Astrocyte of the cerebellum (primary cell): Measurements from ENCODE around the gene UBXN1.

Source experiments
- DNase-seq: peaks from one replicate; pipeline ENCODE4 v3.0.0-alpha.2; 2011; ENCODE audit warnings: low read depth
- H3K4me3 ChIP-seq: 2 replicates; pipeline ENCODE4 v1.5.1; 2011; ENCODE audit warnings: mild to moderate bottlenecking, low read depth, low read length, moderate library complexity
- in situ Hi-C: cut with HindIII; loops from 2 replicates; pipeline ENCODE4 v1.10.0; 2017; ENCODE audit warnings: low sequenced_read_pairs
- TF ChIP-seq, protein P1 (sequence below): IDR thresholded peaks from 2 replicates; pipeline ENCODE4 v1.5.1; 2012; ENCODE audit warnings: low read length, low read depth, moderate library complexity, mild to moderate bottlenecking; ENCODE audit errors: missing control alignments

Gene UBXN1

DNA sequence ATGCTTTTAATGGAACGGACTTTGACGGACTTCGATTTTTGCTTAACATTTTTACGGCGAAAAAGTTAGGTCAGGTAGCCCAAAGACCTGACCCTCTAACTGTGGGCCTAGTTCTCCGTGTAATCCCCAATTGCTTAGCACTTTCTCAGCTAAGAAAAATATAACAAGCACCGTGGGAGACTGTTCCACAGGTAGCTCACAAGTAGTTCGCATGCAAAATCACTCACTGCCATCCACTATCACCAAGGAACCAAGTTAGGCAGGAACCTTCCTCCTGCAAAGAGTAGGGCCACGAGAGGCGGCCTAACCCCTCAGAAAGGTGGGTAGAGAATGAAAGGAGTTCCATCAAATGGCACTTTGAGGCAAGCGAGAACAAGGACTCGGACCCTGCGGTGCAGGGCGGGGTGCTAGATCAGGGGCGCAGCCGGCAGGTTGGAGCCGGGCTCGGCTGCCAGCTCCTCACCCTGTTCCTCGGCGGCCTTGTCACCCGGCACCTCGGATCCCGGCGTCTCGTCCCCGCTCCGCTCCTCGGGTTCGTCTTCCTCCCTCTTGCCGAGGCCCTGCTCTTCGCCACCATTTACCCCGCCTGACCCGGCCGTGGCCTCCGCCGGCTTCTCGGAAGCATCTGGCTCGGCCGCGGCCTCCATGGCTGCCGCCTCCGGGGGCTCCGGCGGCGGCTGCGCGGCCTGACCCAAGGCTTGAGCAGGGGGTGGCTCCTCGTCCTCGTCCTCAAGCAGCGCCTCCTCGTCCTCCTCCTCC, 47.5 kb upstream of the UBXN1 start:
- peak overlapping the region; percentile 94 for H3K4me3 ChIP-seq
- TF ChIP-seq, protein P1, sequence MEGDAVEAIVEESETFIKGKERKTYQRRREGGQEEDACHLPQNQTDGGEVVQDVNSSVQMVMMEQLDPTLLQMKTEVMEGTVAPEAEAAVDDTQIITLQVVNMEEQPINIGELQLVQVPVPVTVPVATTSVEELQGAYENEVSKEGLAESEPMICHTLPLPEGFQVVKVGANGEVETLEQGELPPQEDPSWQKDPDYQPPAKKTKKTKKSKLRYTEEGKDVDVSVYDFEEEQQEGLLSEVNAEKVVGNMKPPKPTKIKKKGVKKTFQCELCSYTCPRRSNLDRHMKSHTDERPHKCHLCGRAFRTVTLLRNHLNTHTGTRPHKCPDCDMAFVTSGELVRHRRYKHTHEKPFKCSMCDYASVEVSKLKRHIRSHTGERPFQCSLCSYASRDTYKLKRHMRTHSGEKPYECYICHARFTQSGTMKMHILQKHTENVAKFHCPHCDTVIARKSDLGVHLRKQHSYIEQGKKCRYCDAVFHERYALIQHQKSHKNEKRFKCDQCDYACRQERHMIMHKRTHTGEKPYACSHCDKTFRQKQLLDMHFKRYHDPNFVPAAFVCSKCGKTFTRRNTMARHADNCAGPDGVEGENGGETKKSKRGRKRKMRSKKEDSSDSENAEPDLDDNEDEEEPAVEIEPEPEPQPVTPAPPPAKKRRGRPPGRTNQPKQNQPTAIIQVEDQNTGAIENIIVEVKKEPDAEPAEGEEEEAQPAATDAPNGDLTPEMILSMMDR: no peak
- DNase-seq: no peak
- in situ Hi-C loops: no loop called here

DNA sequence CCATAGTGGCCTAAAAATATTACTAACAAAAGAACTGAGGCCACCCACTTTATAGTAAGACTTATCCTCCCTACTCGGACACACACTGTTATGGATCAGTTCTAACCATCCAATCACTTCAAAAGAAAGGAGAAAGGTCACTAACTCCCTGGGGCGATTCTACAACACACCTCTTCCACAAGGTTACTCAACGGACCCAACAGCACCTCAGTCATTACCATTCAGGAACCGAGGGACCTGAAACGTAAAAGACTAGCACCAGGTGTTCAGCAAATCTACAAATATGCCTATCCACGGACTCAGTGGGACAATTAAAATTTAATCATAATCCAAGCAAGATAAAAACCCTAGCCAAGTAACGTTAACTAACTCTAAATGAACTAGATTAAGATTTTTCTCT, 46.8 kb upstream of the UBXN1 start:
- DNase-seq: no peak
- in situ Hi-C loops: no loop called here
- peak overlapping the region; percentile 94 for H3K4me3 ChIP-seq
- TF ChIP-seq, protein P1: no peak

DNA sequence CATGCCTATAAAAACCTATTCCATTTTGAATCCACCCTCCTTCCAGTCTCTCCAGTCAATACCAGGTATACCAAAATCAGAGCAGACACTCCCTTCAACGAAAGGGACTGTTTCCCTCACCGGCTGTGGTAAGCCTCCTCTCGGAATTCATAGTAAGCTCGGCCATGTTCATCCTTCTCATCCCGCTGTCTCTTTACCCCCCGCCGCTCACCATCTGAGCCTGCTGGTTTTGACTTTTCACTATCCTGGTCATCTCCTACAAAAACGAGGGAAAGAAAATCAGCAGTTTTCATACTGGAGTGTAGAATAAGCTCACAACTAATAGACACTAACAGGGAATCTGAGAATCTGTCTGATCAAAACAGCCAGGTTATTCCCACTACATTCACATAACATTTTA, 45.3 kb upstream of the UBXN1 start:
- in situ Hi-C loops: no loop called here
- peak overlapping the region; percentile 94 for H3K4me3 ChIP-seq
- TF ChIP-seq, protein P1: no peak
- no peak for DNase-seq

DNA sequence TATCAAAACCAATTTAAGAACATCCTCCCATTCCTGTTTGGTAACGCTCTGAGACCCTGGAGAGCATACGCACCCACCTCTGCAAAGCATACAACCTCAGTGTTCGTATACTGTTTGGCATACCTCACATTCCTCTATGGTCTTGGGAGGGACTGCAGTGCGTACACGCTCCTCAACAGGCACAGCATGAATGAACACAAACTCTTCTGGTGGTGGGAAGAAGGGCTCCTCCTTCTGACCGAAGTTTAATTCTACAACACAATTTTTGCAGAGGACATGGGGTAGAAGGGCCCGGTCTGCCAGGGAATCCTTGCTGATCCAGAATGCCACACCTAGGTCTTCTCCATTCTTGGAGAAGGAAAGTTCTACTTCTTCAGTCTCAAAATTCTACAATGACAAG, 43.1 kb upstream of the UBXN1 start:
- TF ChIP-seq, protein P1: peak; percentile 16
- in situ Hi-C loops: no loop called here
- no peak overlapping the region for H3K4me3 ChIP-seq
- DNase-seq: peak; percentile 15

DNA sequence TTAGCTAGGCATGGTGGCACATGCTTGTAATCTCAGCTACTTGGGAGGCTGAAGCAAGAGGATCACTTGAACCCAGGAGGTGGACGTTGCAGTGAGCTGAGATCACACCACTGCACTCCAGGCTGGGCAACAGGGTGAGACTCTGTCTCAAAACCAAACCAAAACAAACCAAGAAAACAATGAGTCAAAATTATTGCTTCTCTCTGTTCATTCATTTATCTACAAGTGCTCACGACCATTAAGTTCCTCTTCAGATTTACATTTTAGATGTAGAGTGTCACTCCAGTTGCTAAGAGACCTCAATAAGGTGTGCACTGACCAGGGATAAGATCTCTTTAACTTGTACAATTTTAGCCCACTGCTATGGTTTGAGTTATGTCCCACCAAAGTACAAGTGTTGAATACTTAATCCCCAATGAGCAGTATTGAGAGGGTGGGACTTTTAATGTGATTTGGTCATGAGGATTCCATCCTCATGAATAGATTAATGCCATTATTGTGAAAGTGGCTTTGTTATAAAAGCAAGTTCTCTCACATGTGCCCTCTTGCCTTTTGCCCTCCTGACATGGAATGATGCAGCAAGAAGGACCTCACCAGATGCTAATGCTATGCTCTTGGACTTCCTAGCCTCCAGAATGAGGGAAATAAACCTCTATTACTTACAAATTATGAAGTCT, 40.6 kb upstream of the UBXN1 start:
- TF ChIP-seq, protein P1: no peak
- in situ Hi-C loops: no loop called here
- H3K4me3 ChIP-seq: no peak overlapping the region
- no peak for DNase-seq

DNA sequence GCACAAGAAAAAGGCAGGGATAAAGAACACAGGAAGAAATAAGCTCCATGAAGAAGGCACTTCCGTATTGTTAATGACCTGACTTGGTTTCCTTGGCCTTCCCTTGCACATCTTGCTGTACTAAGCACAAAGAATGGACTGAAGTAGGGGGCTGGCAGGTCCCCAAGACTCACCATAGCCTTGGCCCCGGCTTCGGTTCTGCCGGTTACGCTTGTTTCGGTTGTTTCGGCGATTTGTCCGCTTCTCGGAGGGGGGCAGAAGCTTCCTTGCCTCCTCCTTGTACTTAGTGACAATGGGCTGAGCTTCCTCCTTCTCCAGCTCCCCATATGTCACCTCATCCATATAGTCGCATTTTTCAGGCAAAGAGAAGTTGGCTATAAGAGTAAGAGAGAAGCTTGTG, 37.9 kb upstream of the UBXN1 start:
- in situ Hi-C loops: no loop called here
- TF ChIP-seq, protein P1: no peak
- no peak overlapping the region for H3K4me3 ChIP-seq
- no peak for DNase-seq
